H9 (cell line): ENCODE measurements around the gene RNGTT. TPM values are rescaled to one million over a fixed set of nuclear protein-coding genes. Genes with fewer than 3 reads are reported as not detected.

Experiments
- DNase-seq: peaks from one replicate; pipeline ENCODE4 v3.0.0-alpha.2; 2017
- H2AFZ ChIP-seq: one replicate; pipeline ENCODE4 v1.6.1; 2013; ENCODE audit warnings: mild to moderate bottlenecking, low read length, control low read depth, moderate library complexity
- H2AK5ac ChIP-seq: 2 replicates; pipeline ENCODE4 v1.6.1; 2013; ENCODE audit warnings: low read length, control low read depth, mixed read lengths; ENCODE audit not compliant: insufficient read length
- H2BK120ac ChIP-seq: one replicate; pipeline ENCODE4 v1.6.1; 2013; ENCODE audit warnings: low read depth, mild to moderate bottlenecking, low read length, control low read depth, inconsistent platforms; ENCODE audit not compliant: poor library complexity, severe bottlenecking
- H2BK12ac ChIP-seq: 2 replicates; pipeline ENCODE4 v1.6.1; 2013; ENCODE audit warnings: low read length, control low read depth, mixed read lengths, low read depth; ENCODE audit not compliant: insufficient read length
- H2BK15ac ChIP-seq: 2 replicates; pipeline ENCODE4 v1.6.1; 2013; ENCODE audit warnings: low read depth, low read length, control low read depth
- H2BK20ac ChIP-seq: one replicate; pipeline ENCODE4 v1.6.1; 2013; ENCODE audit warnings: low read depth, mild to moderate bottlenecking, low read length, control low read depth, inconsistent platforms; ENCODE audit not compliant: poor library complexity, severe bottlenecking
- H2BK5ac ChIP-seq: 2 replicates; pipeline ENCODE4 v1.6.1; 2013; ENCODE audit warnings: low read length, control low read depth, mixed read lengths; ENCODE audit not compliant: insufficient read length
- H3K14ac ChIP-seq: 2 replicates; pipeline ENCODE4 v1.6.1; 2013; ENCODE audit warnings: low read length, control low read depth; ENCODE audit not compliant: insufficient read depth
- H3K18ac ChIP-seq: 2 replicates; pipeline ENCODE4 v1.6.1; 2013; ENCODE audit warnings: low read depth, mild to moderate bottlenecking, mixed read lengths, low read length, control low read depth; ENCODE audit not compliant: insufficient read length
- H3K23ac ChIP-seq: 2 replicates; pipeline ENCODE4 v1.6.1; 2013; ENCODE audit warnings: low read length, control low read depth, mixed read lengths, low read depth; ENCODE audit not compliant: insufficient read length
- H3K23me2 ChIP-seq: 2 replicates; pipeline ENCODE4 v1.6.1; 2013; ENCODE audit warnings: low read depth, mild to moderate bottlenecking, mixed read lengths, low read length, control low read depth; ENCODE audit not compliant: insufficient read length, poor library complexity, severe bottlenecking
- H3K27ac ChIP-seq: 2 replicates; pipeline ENCODE4 v1.5.1; 2013; ENCODE audit warnings: low read length, control low read depth, mixed read lengths, low read depth; ENCODE audit not compliant: insufficient read length
- H3K27me3 ChIP-seq: 2 replicates; pipeline ENCODE4 v1.6.1; 2013; ENCODE audit warnings: low read length, control low read depth, inconsistent platforms; ENCODE audit not compliant: insufficient read depth
- H3K4ac ChIP-seq: 2 replicates; pipeline ENCODE4 v1.6.1; 2013; ENCODE audit warnings: low read depth, mild to moderate bottlenecking, control low read depth, inconsistent platforms, low read length, moderate library complexity
- H3K4me1 ChIP-seq: 2 replicates; pipeline ENCODE4 v1.6.1; 2013; ENCODE audit warnings: low read length, control low read depth, inconsistent platforms; ENCODE audit not compliant: insufficient read depth
- H3K4me2 ChIP-seq: 2 replicates; pipeline ENCODE4 v1.6.1; 2013; ENCODE audit warnings: low read length, control low read depth, mixed read lengths; ENCODE audit not compliant: insufficient read length, insufficient read depth
- H3K56ac ChIP-seq: 2 replicates; pipeline ENCODE4 v1.6.1; 2013; ENCODE audit warnings: low read depth, mild to moderate bottlenecking, mixed read lengths, low read length, control low read depth; ENCODE audit not compliant: insufficient read length
- H3K79me1 ChIP-seq: 2 replicates; pipeline ENCODE4 v1.6.1; 2013; ENCODE audit warnings: low read depth, mild to moderate bottlenecking, moderate library complexity, low read length, control low read depth, inconsistent platforms; ENCODE audit not compliant: insufficient read depth, poor library complexity, severe bottlenecking
- H3K79me2 ChIP-seq: 2 replicates; pipeline ENCODE4 v1.6.1; 2013; ENCODE audit warnings: low read length, control low read depth, inconsistent platforms; ENCODE audit not compliant: insufficient read depth
- H3K9ac ChIP-seq: 2 replicates; pipeline ENCODE4 v1.6.1; 2013; ENCODE audit warnings: low read length, control low read depth, mixed read lengths; ENCODE audit not compliant: insufficient read length; ENCODE audit errors: extremely low read depth
- H3K9me3 ChIP-seq: one replicate; pipeline ENCODE4 v1.6.1; 2013; ENCODE audit warnings: low read depth, low read length, inconsistent platforms; ENCODE audit not compliant: control insufficient read depth
- H3T11ph ChIP-seq: one replicate; pipeline ENCODE4 v1.6.1; 2013; ENCODE audit warnings: mild to moderate bottlenecking, low read length, control low read depth, inconsistent platforms
- H4K20me1 ChIP-seq: one replicate; pipeline ENCODE4 v1.6.1; 2013; ENCODE audit not compliant: control insufficient read depth, insufficient read length, insufficient read depth
- H4K5ac ChIP-seq: 2 replicates; pipeline ENCODE4 v1.6.1; 2013; ENCODE audit warnings: low read depth, mild to moderate bottlenecking, mixed read lengths, low read length, control low read depth; ENCODE audit not compliant: insufficient read length
- H4K8ac ChIP-seq: replicated peaks from 2 replicates; pipeline ENCODE4 v1.6.1; 2013; ENCODE audit warnings: low read length, control low read depth, mixed read lengths, low read depth; ENCODE audit not compliant: insufficient read length
- H4K91ac ChIP-seq: 2 replicates; pipeline ENCODE4 v1.6.1; 2013; ENCODE audit warnings: low read depth, mild to moderate bottlenecking, moderate library complexity, mixed read lengths, low read length, control low read depth; ENCODE audit not compliant: insufficient read length
- H3K27ac Mint-ChIP-seq, 3 experiments: 2 replicates in 2 of 3; 3 replicates in 1 of 3; pipeline ENCODE4 v1.8.0; 2020 to 2021; ENCODE audit warnings: mixed read lengths in 3 of 3, mild to moderate bottlenecking in 1 of 3, moderate library complexity in 1 of 3
- H3K27me3 Mint-ChIP-seq: 2 replicates; pipeline ENCODE4 v1.8.0; 2021; ENCODE audit warnings: low read depth, mild to moderate bottlenecking, moderate library complexity, mixed read lengths
- H3K36me3 Mint-ChIP-seq, 3 experiments: 2 replicates in 2 of 3; 3 replicates in 1 of 3; pipeline ENCODE4 v1.8.0; 2020 to 2021; ENCODE audit warnings: low read depth in 3 of 3, mixed read lengths in 3 of 3; ENCODE audit not compliant: insufficient read depth in 1 of 3
- H3K4me1 Mint-ChIP-seq, 2 experiments: 2 replicates each; pipeline ENCODE4 v1.8.0; 2020; ENCODE audit warnings: mixed read lengths in 2 of 2
- H3K4me3 Mint-ChIP-seq, 2 experiments: 2 replicates in 1 of 2; 3 replicates in 1 of 2; pipeline ENCODE4 v1.8.0; 2020 to 2021; ENCODE audit warnings: mild to moderate bottlenecking in 2 of 2, mixed read lengths in 2 of 2, moderate library complexity in 1 of 2
- H3K9me3 Mint-ChIP-seq, 2 experiments: 2 replicates in 1 of 2; 3 replicates in 1 of 2; pipeline ENCODE4 v1.8.0; 2020; ENCODE audit warnings: mild to moderate bottlenecking in 2 of 2, mixed read lengths in 2 of 2, moderate library complexity in 1 of 2
- CTCF ChIP-seq: fragments of 200-600 bp; sonication (generic); conservative IDR thresholded peaks from 3 replicates; pipeline ENCODE4 v1.8.0; 2021; ENCODE audit warnings: antibody characterized with exemption, mild to moderate bottlenecking
- total RNA-seq: library from RNA; stranded (reverse); gene quantifications from 2 replicates; pipeline ENCODE4 v1.2.1, GENCODE V29; 2021

Gene RNGTT
- total RNA-seq, 1 experiment from 2014 or later: 20.5 TPM

GRCh38 chr6:88705601-88706000, 257.8 kb downstream of the RNGTT start:
- 0 out of 5 replicates have a peak, but pooled peaks cover 0 to 2% of the 10 kb centered on the region in 2 experiments for H3K9me3 Mint-ChIP-seq
- Histone ChIP-seq H2AFZ (no peak overlapping the region), H3K23ac (no peak overlapping the region), H4K5ac (no peak overlapping the region), H3K23me2 (no peaks in the 10 kb centered on the region), H3K4me1 (no peaks in the 10 kb centered on the region; the same call in 1 of the 2 replicates), H3K18ac (no peak overlapping the region), H3K27me3 (no peaks in the 10 kb centered on the region), H3K56ac (no peak overlapping the region), H3K79me1 (no peaks in the 10 kb centered on the region), H2BK15ac (no peak overlapping the region), H2BK5ac (no peak overlapping the region), H2AK5ac (no peak overlapping the region), H3K4me2 (no peak overlapping the region), H2BK20ac (no peak overlapping the region), H4K20me1 (no peaks in the 10 kb centered on the region), H3K9me3 (no peaks in the 10 kb centered on the region), H3K27ac (no peak overlapping the region), H2BK120ac (no peak overlapping the region), H4K8ac (no peak overlapping the region), H2BK12ac (no peak overlapping the region), H3K79me2 (no peaks in the 10 kb centered on the region; the same call in 1 of the 2 replicates), H3T11ph (no peak overlapping the region), H3K14ac (no peak overlapping the region), H3K9ac (no peak overlapping the region), H3K4ac (no peak overlapping the region), H4K91ac (no peak overlapping the region)
- peaks cover 1 to 6% (median 2%) of the 10 kb centered on the region in 3 experiments; a peak in 6 of 7 replicates for H3K36me3 Mint-ChIP-seq
- TF ChIP-seq CTCF: no peak
- DNase-seq: no peak
- peaks cover 0 to 3% of the 10 kb centered on the region in 2 experiments; a peak in 1 of 4 replicates for H3K4me1 Mint-ChIP-seq
- no peaks in the 10 kb centered on the region for H3K27me3 Mint-ChIP-seq
- no peak overlapping the region for H3K4me3 Mint-ChIP-seq
- H3K27ac Mint-ChIP-seq: no peak overlapping the region
